Measurements from ENCODE around the gene MAML2. TPM values are rescaled to one million over a fixed set of nuclear protein-coding genes. Genes with fewer than 3 reads are reported as not detected.

MAML2 gene
- total and polyA plus RNA-seq, 2 experiments from 2014 or later, result 2.0 to 7.1 TPM

GRCh38 chr11:96130061-96130620 lies 212.9 kb downstream of the MAML2 start (continued):
- TF ChIP-seq, protein P1, sequence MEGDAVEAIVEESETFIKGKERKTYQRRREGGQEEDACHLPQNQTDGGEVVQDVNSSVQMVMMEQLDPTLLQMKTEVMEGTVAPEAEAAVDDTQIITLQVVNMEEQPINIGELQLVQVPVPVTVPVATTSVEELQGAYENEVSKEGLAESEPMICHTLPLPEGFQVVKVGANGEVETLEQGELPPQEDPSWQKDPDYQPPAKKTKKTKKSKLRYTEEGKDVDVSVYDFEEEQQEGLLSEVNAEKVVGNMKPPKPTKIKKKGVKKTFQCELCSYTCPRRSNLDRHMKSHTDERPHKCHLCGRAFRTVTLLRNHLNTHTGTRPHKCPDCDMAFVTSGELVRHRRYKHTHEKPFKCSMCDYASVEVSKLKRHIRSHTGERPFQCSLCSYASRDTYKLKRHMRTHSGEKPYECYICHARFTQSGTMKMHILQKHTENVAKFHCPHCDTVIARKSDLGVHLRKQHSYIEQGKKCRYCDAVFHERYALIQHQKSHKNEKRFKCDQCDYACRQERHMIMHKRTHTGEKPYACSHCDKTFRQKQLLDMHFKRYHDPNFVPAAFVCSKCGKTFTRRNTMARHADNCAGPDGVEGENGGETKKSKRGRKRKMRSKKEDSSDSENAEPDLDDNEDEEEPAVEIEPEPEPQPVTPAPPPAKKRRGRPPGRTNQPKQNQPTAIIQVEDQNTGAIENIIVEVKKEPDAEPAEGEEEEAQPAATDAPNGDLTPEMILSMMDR (conservative IDR thresholded peaks at IDR 0.05; ENCODE audit: low read depth in 2 of 2), result no peak
- TF ChIP-seq STAT1 (IDR thresholded peaks at IDR 0.05; ENCODE audit: unreplicated experiment) (no peak), ZNF114 (CRISPR knock-in tag; IDR thresholded peaks at IDR 0.05) (no peak), ZNF331 (CRISPR knock-in tag; IDR thresholded peaks at IDR 0.05; ENCODE audit: low read depth) (no peak), JUNB (IDR thresholded peaks at IDR 0.05; ENCODE audit: unreplicated experiment) (no peak), NANOG (IDR thresholded peaks at IDR 0.05; ENCODE audit: borderline replicate concordance) (no peak)
- TF ChIP-seq, protein P2, sequence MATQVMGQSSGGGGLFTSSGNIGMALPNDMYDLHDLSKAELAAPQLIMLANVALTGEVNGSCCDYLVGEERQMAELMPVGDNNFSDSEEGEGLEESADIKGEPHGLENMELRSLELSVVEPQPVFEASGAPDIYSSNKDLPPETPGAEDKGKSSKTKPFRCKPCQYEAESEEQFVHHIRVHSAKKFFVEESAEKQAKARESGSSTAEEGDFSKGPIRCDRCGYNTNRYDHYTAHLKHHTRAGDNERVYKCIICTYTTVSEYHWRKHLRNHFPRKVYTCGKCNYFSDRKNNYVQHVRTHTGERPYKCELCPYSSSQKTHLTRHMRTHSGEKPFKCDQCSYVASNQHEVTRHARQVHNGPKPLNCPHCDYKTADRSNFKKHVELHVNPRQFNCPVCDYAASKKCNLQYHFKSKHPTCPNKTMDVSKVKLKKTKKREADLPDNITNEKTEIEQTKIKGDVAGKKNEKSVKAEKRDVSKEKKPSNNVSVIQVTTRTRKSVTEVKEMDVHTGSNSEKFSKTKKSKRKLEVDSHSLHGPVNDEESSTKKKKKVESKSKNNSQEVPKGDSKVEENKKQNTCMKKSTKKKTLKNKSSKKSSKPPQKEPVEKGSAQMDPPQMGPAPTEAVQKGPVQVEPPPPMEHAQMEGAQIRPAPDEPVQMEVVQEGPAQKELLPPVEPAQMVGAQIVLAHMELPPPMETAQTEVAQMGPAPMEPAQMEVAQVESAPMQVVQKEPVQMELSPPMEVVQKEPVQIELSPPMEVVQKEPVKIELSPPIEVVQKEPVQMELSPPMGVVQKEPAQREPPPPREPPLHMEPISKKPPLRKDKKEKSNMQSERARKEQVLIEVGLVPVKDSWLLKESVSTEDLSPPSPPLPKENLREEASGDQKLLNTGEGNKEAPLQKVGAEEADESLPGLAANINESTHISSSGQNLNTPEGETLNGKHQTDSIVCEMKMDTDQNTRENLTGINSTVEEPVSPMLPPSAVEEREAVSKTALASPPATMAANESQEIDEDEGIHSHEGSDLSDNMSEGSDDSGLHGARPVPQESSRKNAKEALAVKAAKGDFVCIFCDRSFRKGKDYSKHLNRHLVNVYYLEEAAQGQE (IDR thresholded peaks at IDR 0.05; ENCODE audit: unreplicated experiment), result no peak

- no peaks in the 10 kb centered on the region for H3K36me3 Mint-ChIP-seq (ENCODE audit: low read depth)
- no peak overlapping the region for H3K4me2 ChIP-seq
- TF ChIP-seq POLR2AphosphoS5 (IDR thresholded peaks at IDR 0.05; ENCODE audit: low read depth), result no peak
- TF ChIP-seq JUNB (IDR thresholded peaks at IDR 0.05; ENCODE audit: unreplicated experiment), result no peak
- no peak for TF ChIP-seq EZH2 (IDR thresholded peaks at IDR 0.05; ENCODE audit: low read depth, unreplicated experiment)
- TF ChIP-seq, protein P3, sequence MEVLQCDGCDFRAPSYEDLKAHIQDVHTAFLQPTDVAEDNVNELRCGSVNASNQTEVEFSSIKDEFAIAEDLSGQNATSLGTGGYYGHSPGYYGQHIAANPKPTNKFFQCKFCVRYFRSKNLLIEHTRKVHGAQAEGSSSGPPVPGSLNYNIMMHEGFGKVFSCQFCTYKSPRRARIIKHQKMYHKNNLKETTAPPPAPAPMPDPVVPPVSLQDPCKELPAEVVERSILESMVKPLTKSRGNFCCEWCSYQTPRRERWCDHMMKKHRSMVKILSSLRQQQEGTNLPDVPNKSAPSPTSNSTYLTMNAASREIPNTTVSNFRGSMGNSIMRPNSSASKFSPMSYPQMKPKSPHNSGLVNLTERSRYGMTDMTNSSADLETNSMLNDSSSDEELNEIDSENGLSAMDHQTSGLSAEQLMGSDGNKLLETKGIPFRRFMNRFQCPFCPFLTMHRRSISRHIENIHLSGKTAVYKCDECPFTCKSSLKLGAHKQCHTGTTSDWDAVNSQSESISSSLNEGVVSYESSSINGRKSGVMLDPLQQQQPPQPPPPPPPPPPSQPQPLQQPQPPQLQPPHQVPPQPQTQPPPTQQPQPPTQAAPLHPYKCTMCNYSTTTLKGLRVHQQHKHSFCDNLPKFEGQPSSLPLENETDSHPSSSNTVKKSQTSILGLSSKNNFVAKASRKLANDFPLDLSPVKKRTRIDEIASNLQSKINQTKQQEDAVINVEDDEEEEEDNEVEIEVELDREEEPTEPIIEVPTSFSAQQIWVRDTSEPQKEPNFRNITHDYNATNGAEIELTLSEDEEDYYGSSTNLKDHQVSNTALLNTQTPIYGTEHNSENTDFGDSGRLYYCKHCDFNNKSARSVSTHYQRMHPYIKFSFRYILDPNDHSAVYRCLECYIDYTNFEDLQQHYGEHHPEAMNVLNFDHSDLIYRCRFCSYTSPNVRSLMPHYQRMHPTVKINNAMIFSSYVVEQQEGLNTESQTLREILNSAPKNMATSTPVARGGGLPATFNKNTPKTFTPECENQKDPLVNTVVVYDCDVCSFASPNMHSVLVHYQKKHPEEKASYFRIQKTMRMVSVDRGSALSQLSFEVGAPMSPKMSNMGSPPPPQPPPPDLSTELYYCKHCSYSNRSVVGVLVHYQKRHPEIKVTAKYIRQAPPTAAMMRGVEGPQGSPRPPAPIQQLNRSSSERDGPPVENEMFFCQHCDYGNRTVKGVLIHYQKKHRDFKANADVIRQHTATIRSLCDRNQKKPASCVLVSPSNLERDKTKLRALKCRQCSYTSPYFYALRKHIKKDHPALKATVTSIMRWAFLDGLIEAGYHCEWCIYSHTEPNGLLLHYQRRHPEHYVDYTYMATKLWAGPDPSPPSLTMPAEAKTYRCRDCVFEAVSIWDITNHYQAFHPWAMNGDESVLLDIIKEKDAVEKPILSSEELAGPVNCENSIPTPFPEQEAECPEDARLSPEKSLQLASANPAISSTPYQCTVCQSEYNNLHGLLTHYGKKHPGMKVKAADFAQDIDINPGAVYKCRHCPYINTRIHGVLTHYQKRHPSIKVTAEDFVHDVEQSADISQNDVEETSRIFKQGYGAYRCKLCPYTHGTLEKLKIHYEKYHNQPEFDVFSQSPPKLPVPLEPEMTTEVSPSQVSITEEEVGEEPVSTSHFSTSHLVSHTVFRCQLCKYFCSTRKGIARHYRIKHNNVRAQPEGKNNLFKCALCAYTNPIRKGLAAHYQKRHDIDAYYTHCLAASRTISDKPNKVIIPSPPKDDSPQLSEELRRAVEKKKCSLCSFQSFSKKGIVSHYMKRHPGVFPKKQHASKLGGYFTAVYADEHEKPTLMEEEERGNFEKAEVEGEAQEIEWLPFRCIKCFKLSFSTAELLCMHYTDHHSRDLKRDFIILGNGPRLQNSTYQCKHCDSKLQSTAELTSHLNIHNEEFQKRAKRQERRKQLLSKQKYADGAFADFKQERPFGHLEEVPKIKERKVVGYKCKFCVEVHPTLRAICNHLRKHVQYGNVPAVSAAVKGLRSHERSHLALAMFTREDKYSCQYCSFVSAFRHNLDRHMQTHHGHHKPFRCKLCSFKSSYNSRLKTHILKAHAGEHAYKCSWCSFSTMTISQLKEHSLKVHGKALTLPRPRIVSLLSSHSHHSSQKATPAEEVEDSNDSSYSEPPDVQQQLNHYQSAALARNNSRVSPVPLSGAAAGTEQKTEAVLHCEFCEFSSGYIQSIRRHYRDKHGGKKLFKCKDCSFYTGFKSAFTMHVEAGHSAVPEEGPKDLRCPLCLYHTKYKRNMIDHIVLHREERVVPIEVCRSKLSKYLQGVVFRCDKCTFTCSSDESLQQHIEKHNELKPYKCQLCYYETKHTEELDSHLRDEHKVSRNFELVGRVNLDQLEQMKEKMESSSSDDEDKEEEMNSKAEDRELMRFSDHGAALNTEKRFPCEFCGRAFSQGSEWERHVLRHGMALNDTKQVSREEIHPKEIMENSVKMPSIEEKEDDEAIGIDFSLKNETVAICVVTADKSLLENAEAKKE (CRISPR knock-in tag; IDR thresholded peaks at IDR 0.05), result no peak
- no peak for TF ChIP-seq EZH2phosphoT487 (IDR thresholded peaks at IDR 0.05; ENCODE audit: unreplicated experiment)
- no peak for TF ChIP-seq ZNF114 (CRISPR knock-in tag; IDR thresholded peaks at IDR 0.05)
These were observed 215.4 kb downstream of the MAML2 start for GRCh38 chr11:96127596-96127959.

More at GRCh38 chr11:96127596-96127959, 215.4 kb downstream of the MAML2 start:
- Histone ChIP-seq H3F3A (replicated peaks; ENCODE audit: low read depth) (no peaks in the 10 kb centered on the region), H3K4me1 (ENCODE audit: insufficient read depth) (no peaks in the 10 kb centered on the region), H3K9me2 (ENCODE audit: insufficient read depth) (peaks cover 6% of the 10 kb centered on the region; the same call in 1 of the 2 replicates), H3K36me3 (ENCODE audit: insufficient read depth) (no peaks in the 10 kb centered on the region), H3K79me2 (replicated peaks; ENCODE audit: insufficient read depth) (no peaks in the 10 kb centered on the region), H3K27me3 (ENCODE audit: insufficient read depth) (no peaks in the 10 kb centered on the region), H3K27ac (ENCODE audit: low read depth) (no peak overlapping the region), H2AFZ (no peak overlapping the region), H3K4me3 (no peak overlapping the region), H4K20me1 (replicated peaks; ENCODE audit: insufficient read depth) (no peaks in the 10 kb centered on the region)
- peaks cover 4% of the 10 kb centered on the region for H3K27me3 Mint-ChIP-seq (ENCODE audit: insufficient read depth, low read depth, poor library complexity)
- H3K4me1 Mint-ChIP-seq, result peaks cover under 1% of the 10 kb centered on the region; the same call in 2 of the 3 replicates
- DNase-seq (ENCODE audit: low spot score) (no peak), ATAC-seq (no peak)
- no peak overlapping the region for H3K4me3 Mint-ChIP-seq
- H3K27ac Mint-ChIP-seq, result no peak overlapping the region
- no peaks in the 10 kb centered on the region for H3K9me3 Mint-ChIP-seq

Measured in GM23338 (cell line).